ENCODE data around the gene CD74.

The CD74 gene

GRCh38 chr5:150396267-150396666 is 16.4 kb downstream of the CD74 start:
- DNase-seq, result no peak

- DNase-seq, result no peak
These were observed 17.1 kb downstream of the CD74 start for GRCh38 chr5:150395688-150395975.

GRCh38 chr5:150394912-150395687 is 17.6 kb downstream of the CD74 start:
- no peak for DNase-seq

- DNase-seq, result no peak
These were observed 18.6 kb downstream of the CD74 start for GRCh38 chr5:150394131-150394530.

GRCh38 chr5:150393096-150393645 is 19.5 kb downstream of the CD74 start:
- DNase-seq, result no peak

- DNase-seq, result no peak
These were observed 20.0 kb downstream of the CD74 start for GRCh38 chr5:150392680-150393079.

GRCh38 chr5:150391986-150392385 is 20.7 kb downstream of the CD74 start:
- DNase-seq, result no peak

DNA sequence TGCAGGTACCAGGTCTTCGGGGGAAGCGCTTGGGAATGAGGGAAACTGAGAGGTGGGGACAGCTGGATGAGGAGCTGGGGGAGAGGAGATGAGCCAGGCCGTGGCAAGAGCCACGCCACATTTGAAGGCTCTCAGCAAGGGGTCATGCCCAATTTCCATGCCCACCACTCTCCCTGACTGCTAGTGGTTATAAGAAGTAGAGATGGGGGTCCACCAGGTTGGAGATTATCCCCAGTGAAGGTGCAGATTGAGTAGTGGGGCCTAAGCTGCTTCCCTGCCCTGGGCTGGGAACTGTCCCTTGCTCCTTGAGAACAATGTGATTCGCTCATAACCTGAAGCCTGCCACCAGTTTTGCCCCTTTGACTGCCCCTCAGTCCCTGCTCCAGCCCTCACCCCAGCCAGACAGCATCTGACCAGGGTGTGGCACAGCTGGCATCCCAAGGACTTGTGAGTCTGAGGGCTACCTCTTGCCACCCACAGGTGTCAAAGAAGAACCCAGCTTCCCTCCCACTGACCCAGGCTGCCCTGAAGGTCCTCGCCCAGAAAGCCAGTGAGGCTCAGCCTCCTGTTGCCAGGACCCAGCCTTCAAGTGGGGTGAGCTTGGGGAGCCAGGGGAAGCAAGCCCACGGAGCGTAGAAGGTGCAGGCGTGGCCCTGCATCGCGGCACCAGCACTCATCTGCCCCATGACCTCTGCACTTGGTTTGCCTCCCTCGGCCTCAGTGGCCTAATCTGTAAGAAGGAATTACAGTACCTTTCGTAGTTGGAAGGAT is 21.5 kb downstream of the CD74 start:
- DNase-seq, result no peak

- no peak for DNase-seq
These were observed 23.0 kb downstream of the CD74 start for GRCh38 chr5:150389531-150390266.

GRCh38 chr5:150386024-150386855 is 26.5 kb downstream of the CD74 start:
- no peak for DNase-seq

GRCh38 chr5:150384701-150385100 is 28.0 kb downstream of the CD74 start:
- no peak for DNase-seq

- no peak for DNase-seq
These were observed 34.6 kb downstream of the CD74 start for GRCh38 chr5:150377964-150378694.

DNA sequence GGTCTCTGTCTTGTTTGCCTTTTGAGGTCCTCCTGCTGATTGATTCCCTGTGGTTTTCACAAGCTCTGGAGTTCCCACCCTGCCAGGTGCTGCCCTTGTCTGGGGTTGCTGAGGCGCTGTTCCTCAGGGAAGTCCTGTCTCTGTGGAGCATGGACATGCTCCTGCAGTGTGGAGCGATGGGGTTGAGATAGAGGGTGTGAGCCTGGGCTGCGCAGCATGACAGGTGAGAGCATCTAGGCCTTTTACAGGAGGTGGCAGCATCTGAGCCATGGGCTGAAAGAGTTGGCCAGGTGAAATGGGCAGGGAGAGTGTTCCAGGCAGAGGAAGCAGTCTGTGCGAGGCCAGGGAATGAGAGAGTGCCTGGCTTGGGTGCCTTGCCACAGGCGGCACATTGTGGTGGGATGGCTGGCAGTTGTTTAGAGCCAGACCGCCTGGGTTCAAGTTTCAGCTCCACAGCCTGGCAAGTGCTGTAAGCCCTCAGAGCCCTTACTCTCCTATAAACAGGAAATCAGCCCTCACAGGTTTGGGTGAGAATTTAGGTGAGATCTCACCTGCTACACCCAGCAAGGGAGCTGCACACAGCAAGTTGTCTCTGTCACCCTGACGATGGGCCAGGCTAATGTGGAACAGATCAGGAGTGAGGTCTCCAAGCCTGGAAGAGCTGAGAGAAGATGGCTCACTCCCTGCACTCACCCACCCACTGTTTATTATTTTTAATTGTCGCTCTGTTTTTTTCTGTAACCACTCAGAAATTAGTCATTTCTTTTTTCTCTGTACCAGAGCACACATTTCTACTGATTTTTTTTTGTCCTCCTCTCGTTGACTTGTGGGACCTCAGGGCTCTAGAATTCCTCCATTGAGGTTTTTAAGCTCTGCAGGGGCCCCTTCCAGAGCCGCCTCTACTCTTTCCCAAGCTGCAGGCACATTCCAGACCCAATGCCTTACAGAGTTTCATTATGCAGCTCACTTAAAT is 35.6 kb downstream of the CD74 start:
- DNase-seq, result no peak

DNA sequence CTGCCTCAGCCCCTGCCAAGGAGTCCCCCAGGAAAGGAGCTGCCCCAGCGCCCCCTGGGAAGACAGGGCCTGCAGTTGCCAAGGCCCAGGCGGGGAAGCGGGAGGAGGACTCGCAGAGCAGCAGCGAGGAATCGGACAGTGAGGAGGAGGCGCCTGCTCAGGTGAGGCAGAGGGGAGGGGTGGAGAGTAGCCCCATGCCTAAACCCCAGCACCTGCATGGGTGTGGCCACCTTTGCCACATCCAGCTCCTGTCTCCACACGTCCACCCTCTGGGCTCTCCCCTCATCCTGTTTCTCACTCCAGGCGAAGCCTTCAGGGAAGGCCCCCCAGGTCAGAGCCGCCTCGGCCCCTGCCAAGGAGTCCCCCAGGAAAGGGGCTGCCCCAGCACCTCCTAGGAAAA is 38.1 kb downstream of the CD74 start:
- DNase-seq, result no peak

DNA sequence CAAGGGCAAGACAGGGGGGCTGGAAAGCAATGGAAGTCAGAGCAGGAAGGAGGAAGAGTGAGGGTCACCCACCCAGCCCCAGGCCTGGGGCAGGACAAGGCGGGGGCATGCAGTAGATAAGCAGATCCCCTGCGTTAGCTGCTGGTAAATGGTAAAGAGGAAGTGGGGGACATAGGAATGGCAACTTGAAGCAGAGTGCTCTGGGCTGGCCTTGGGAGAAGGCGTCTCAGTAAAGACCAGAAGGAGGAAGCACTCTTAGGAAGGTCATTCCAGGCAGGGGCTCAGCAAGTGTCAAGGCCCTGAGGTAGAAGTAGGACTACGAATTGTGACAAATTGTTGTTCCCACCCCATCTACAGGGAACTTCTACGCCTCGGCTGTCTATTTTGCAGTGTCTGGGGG is 40.1 kb downstream of the CD74 start:
- no peak for DNase-seq

DNA sequence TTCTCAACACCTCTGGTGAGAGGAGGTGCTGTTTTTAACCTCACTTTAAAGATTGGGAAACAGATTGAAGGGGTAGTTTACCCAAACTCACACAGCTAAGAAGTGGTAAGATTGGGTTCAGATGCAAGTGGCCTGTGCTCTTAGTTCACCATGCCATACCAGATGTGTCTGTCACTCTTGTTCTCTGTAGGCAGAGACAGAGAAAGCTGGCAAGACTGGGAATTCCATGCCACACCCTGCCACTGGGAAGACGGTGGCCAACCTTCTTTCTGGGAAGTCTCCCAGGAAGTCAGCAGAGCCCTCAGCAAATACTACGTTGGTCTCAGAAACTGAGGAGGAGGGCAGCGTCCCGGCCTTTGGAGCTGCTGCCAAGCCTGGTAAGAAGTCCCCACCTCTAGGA is 44.2 kb downstream of the CD74 start:
- no peak for DNase-seq

DNA sequence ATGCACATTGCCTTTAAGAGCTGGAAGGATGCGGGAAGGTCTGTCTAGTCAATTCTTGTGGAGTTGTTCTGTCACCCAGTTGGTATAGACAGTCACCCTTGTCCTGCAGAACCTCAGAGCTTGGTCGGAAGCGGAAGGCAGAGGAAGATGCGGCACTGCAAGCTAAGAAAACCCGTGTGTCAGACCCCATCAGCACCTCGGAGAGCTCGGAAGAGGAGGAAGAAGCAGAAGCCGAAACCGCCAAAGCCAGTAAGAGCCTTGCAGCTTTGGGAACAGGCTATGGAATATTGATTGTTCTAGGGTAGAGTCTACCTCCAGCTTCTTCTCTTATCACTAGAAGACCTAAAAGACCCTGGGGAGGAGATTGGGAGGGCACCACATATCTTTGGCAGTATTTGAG is 48.7 kb downstream of the CD74 start:
- no peak for DNase-seq

- no peak for DNase-seq
These were observed 49.5 kb downstream of the CD74 start for GRCh38 chr5:150363185-150363584.

GRCh38 chr5:150361301-150361700 is 51.4 kb downstream of the CD74 start:
- no peak for DNase-seq

DNA sequence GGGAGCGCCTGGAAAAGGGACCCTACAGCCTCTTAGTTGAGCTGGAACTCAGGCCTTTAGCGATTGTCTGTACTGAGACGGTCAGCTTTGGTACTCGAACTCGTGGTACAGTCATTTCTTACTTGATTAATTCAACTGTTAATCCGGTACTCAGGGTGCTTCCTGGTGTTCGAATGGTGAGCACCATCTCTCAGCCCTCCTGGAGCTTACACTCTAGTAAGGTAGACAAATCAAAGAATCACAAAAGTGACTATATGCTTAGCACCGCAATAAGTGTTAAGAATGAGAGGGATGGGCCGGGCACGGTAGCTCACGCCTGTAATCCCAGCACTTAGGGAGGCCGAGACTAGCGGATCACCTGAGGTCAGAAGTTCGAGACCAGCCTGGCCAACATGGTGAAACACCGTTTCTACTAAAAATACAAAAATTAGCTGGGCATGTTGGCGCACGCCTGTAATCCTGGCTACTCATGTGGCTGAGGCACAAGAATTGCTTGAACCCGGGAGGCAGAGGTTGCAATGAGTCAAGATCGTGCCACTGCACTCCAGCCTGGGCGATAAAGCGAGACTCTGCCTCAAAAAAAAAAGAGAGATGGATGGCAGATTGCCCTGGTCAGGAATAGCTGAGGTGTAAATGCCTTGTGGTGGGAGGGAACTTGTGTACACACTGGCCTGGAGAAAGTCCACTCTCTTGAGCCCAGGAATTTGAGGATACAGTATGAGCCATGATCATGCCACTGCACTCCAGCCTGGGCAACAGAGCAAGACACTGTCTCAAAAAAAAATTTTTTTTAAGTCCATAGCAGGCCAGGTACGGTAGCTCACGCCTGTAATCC is 54.2 kb downstream of the CD74 start:
- DNase-seq, result peak; percentile 28

All from activated CD4-positive, alpha-beta T cell treated with anti-CD3 and anti-CD28 coated beads, Interleukin-2, amount 50 U/mL, for 16 hours (primary cell).